ENCODE data around the gene DYNLRB2.

DNA sequence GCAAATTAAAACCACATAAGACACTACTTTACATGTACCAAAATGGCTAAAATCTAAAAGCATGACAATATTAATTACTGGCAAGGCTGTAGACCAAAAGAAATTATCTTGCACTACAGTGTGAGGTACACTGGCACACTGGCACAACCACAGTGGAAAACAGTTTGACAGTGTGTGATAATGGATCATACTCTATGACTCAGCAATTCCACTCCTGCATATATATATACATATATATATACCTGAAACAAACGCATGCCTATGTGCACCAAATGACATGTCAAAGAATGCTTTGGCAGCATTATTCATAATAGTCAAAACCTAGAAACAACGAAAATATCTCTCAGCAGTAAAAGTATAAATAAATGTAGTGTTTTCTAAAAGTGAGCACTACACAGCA, 4.6 kb upstream of the DYNLRB2 start:
- TF ChIP-seq, protein P1, sequence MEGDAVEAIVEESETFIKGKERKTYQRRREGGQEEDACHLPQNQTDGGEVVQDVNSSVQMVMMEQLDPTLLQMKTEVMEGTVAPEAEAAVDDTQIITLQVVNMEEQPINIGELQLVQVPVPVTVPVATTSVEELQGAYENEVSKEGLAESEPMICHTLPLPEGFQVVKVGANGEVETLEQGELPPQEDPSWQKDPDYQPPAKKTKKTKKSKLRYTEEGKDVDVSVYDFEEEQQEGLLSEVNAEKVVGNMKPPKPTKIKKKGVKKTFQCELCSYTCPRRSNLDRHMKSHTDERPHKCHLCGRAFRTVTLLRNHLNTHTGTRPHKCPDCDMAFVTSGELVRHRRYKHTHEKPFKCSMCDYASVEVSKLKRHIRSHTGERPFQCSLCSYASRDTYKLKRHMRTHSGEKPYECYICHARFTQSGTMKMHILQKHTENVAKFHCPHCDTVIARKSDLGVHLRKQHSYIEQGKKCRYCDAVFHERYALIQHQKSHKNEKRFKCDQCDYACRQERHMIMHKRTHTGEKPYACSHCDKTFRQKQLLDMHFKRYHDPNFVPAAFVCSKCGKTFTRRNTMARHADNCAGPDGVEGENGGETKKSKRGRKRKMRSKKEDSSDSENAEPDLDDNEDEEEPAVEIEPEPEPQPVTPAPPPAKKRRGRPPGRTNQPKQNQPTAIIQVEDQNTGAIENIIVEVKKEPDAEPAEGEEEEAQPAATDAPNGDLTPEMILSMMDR (IDR thresholded peaks at IDR 0.05) = no peak
- TF ChIP-seq POLR2A (IDR thresholded peaks at IDR 0.05) = no peak
